Measurements from ENCODE around the gene UAP1L1. TPM values are rescaled to one million over a fixed set of nuclear protein-coding genes. Genes with fewer than 3 reads are reported as not detected.

UAP1L1 gene
- total and polyA plus RNA-seq, 2 experiments from 2014 or later: 2.5 to 8.1 TPM

DNA sequence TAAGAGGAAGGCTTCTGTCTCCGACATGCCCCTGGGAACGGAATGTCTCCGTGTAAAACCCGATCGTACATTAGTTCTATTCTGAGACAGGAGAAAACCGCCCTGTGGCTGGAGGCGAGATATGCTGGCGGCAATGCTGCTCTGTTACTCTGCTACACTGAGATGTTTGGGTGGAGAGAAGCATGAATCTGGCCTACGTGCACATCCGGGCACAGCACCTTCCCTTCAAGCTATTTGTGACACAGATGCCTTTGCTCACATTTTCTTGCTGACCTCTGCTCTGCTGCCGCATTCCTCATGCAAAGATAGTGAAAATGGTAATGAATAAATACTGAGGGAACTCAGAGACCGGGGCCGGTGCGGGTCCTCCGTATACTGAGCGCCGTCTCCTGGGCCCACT lies 39.4 kb downstream of the UAP1L1 start (continued):
- TF ChIP-seq, protein P1, sequence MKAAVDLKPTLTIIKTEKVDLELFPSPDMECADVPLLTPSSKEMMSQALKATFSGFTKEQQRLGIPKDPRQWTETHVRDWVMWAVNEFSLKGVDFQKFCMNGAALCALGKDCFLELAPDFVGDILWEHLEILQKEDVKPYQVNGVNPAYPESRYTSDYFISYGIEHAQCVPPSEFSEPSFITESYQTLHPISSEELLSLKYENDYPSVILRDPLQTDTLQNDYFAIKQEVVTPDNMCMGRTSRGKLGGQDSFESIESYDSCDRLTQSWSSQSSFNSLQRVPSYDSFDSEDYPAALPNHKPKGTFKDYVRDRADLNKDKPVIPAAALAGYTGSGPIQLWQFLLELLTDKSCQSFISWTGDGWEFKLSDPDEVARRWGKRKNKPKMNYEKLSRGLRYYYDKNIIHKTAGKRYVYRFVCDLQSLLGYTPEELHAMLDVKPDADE (IDR thresholded peaks at IDR 0.05): no peak
- TF ChIP-seq ZNF331 (CRISPR knock-in tag; IDR thresholded peaks at IDR 0.05; ENCODE audit: low read depth) (no peak), EZH2 (IDR thresholded peaks at IDR 0.05; ENCODE audit: low read depth, unreplicated experiment) (no peak), NANOG (IDR thresholded peaks at IDR 0.05; ENCODE audit: borderline replicate concordance) (no peak), CTCF (conservative IDR thresholded peaks at IDR 0.05; ENCODE audit: low read depth in 2 of 2) (no peak), EZH2phosphoT487 (IDR thresholded peaks at IDR 0.05; ENCODE audit: unreplicated experiment) (no peak), POLR2AphosphoS5 (IDR thresholded peaks at IDR 0.05; ENCODE audit: low read depth) (no peak), JUNB (IDR thresholded peaks at IDR 0.05; ENCODE audit: unreplicated experiment) (no peak), STAT1 (IDR thresholded peaks at IDR 0.05; ENCODE audit: unreplicated experiment) (no peak)
- TF ChIP-seq, protein P2, sequence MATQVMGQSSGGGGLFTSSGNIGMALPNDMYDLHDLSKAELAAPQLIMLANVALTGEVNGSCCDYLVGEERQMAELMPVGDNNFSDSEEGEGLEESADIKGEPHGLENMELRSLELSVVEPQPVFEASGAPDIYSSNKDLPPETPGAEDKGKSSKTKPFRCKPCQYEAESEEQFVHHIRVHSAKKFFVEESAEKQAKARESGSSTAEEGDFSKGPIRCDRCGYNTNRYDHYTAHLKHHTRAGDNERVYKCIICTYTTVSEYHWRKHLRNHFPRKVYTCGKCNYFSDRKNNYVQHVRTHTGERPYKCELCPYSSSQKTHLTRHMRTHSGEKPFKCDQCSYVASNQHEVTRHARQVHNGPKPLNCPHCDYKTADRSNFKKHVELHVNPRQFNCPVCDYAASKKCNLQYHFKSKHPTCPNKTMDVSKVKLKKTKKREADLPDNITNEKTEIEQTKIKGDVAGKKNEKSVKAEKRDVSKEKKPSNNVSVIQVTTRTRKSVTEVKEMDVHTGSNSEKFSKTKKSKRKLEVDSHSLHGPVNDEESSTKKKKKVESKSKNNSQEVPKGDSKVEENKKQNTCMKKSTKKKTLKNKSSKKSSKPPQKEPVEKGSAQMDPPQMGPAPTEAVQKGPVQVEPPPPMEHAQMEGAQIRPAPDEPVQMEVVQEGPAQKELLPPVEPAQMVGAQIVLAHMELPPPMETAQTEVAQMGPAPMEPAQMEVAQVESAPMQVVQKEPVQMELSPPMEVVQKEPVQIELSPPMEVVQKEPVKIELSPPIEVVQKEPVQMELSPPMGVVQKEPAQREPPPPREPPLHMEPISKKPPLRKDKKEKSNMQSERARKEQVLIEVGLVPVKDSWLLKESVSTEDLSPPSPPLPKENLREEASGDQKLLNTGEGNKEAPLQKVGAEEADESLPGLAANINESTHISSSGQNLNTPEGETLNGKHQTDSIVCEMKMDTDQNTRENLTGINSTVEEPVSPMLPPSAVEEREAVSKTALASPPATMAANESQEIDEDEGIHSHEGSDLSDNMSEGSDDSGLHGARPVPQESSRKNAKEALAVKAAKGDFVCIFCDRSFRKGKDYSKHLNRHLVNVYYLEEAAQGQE (IDR thresholded peaks at IDR 0.05; ENCODE audit: unreplicated experiment): no peak

DNA sequence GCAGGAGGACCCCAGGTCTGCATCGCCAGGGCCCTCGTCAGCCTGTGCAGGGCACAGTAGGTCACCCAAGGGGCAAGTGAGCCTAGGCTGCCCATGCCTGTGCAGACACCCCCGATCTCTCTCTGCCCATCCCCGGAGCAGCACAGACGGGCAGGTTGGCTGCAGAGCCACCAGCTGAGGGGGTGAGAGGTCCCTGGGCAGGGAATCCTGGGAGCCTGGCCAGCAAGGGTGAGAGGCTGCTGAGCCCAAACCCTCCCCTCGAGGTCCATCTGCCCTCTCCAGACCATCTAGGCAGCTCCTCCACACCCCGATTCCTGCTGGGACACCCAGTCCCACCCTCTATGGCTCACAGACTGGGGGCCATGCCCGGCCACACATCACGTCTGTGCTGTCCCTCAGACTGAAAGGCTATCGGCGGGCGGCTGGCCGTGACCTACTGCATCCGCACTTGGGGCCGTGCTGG lies 40.0 kb downstream of the UAP1L1 start:
- Histone ChIP-seq H3K27ac (ENCODE audit: low read depth) (no peak overlapping the region), H4K20me1 (replicated peaks; ENCODE audit: insufficient read depth) (no peaks in the 10 kb centered on the region; the same call in 1 of the 2 replicates), H3K4me1 (ENCODE audit: insufficient read depth) (no peaks in the 10 kb centered on the region; the same call in 1 of the 2 replicates), H2AFZ (no peak overlapping the region), H3K4me3 (no peak overlapping the region), H3K9me2 (ENCODE audit: insufficient read depth) (no peaks in the 10 kb centered on the region), H3K27me3 (ENCODE audit: insufficient read depth) (peaks cover 44% of the 10 kb centered on the region), H3K79me2 (replicated peaks; ENCODE audit: insufficient read depth) (no peaks in the 10 kb centered on the region), H3F3A (replicated peaks; ENCODE audit: low read depth) (no peaks in the 10 kb centered on the region; the same call in 1 of the 2 replicates), H3K4me2 (no peak overlapping the region), H3K36me3 (ENCODE audit: insufficient read depth) (no peaks in the 10 kb centered on the region)
- Mint-ChIP-seq H3K4me1 (no peaks in the 10 kb centered on the region; the same call in 2 of the 3 replicates), H3K4me3 (0 out of 3 replicates have a peak overlapping the region, but pooled peaks have one; percentile 13), H3K36me3 (ENCODE audit: low read depth) (peaks cover 5% of the 10 kb centered on the region; the same call in 1 of the 3 replicates), H3K9me3 (peaks cover 12% of the 10 kb centered on the region), H3K27me3 (ENCODE audit: insufficient read depth, low read depth, poor library complexity) (peaks cover 29% of the 10 kb centered on the region), H3K27ac (no peak overlapping the region)
- ATAC-seq: no peak
- no peak for DNase-seq (ENCODE audit: low spot score)
- TF ChIP-seq STAT1 (IDR thresholded peaks at IDR 0.05; ENCODE audit: unreplicated experiment): no peak
- no peak for TF ChIP-seq EZH2 (IDR thresholded peaks at IDR 0.05; ENCODE audit: low read depth, unreplicated experiment)
- TF ChIP-seq, protein P3, sequence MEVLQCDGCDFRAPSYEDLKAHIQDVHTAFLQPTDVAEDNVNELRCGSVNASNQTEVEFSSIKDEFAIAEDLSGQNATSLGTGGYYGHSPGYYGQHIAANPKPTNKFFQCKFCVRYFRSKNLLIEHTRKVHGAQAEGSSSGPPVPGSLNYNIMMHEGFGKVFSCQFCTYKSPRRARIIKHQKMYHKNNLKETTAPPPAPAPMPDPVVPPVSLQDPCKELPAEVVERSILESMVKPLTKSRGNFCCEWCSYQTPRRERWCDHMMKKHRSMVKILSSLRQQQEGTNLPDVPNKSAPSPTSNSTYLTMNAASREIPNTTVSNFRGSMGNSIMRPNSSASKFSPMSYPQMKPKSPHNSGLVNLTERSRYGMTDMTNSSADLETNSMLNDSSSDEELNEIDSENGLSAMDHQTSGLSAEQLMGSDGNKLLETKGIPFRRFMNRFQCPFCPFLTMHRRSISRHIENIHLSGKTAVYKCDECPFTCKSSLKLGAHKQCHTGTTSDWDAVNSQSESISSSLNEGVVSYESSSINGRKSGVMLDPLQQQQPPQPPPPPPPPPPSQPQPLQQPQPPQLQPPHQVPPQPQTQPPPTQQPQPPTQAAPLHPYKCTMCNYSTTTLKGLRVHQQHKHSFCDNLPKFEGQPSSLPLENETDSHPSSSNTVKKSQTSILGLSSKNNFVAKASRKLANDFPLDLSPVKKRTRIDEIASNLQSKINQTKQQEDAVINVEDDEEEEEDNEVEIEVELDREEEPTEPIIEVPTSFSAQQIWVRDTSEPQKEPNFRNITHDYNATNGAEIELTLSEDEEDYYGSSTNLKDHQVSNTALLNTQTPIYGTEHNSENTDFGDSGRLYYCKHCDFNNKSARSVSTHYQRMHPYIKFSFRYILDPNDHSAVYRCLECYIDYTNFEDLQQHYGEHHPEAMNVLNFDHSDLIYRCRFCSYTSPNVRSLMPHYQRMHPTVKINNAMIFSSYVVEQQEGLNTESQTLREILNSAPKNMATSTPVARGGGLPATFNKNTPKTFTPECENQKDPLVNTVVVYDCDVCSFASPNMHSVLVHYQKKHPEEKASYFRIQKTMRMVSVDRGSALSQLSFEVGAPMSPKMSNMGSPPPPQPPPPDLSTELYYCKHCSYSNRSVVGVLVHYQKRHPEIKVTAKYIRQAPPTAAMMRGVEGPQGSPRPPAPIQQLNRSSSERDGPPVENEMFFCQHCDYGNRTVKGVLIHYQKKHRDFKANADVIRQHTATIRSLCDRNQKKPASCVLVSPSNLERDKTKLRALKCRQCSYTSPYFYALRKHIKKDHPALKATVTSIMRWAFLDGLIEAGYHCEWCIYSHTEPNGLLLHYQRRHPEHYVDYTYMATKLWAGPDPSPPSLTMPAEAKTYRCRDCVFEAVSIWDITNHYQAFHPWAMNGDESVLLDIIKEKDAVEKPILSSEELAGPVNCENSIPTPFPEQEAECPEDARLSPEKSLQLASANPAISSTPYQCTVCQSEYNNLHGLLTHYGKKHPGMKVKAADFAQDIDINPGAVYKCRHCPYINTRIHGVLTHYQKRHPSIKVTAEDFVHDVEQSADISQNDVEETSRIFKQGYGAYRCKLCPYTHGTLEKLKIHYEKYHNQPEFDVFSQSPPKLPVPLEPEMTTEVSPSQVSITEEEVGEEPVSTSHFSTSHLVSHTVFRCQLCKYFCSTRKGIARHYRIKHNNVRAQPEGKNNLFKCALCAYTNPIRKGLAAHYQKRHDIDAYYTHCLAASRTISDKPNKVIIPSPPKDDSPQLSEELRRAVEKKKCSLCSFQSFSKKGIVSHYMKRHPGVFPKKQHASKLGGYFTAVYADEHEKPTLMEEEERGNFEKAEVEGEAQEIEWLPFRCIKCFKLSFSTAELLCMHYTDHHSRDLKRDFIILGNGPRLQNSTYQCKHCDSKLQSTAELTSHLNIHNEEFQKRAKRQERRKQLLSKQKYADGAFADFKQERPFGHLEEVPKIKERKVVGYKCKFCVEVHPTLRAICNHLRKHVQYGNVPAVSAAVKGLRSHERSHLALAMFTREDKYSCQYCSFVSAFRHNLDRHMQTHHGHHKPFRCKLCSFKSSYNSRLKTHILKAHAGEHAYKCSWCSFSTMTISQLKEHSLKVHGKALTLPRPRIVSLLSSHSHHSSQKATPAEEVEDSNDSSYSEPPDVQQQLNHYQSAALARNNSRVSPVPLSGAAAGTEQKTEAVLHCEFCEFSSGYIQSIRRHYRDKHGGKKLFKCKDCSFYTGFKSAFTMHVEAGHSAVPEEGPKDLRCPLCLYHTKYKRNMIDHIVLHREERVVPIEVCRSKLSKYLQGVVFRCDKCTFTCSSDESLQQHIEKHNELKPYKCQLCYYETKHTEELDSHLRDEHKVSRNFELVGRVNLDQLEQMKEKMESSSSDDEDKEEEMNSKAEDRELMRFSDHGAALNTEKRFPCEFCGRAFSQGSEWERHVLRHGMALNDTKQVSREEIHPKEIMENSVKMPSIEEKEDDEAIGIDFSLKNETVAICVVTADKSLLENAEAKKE (CRISPR knock-in tag; IDR thresholded peaks at IDR 0.05): no peak
- TF ChIP-seq JUNB (IDR thresholded peaks at IDR 0.05; ENCODE audit: unreplicated experiment): no peak

All from GM23338 (cell line).